ENCODE data around the gene TIPARP.

GRCh38 chr3:156664011-156664830 is 10.2 kb upstream of the TIPARP start:
- TF ChIP-seq CTCF (IDR thresholded peaks at IDR 0.05): no peak
- no peak for TF ChIP-seq POLR2AphosphoS5 (IDR thresholded peaks at IDR 0.05)
- TF ChIP-seq POLR2A (IDR thresholded peaks at IDR 0.05): no peak

Measured in sigmoid colon (tissue), 4 donors.